GM18519 (cell line): ENCODE data around the gene GATAD1.
A peak's percentile ranks its signal among the peaks of the same experiment; 100 is the strongest.
"Not testable (repeated sequence)": the region's sequence is repeated elsewhere in the genome, so short reads cannot be mapped to it uniquely, and the experiment has no call there.

Experiments
- ATAC-seq: cut with Tn5 transposase; IDR thresholded peaks from one replicate; pipeline ENCODE4 v1.9.1; 2021; ENCODE audit warnings: mild to moderate bottlenecking, moderate library complexity; ENCODE audit not compliant: unreplicated experiment, low FRiP score

The GATAD1 gene

DNA sequence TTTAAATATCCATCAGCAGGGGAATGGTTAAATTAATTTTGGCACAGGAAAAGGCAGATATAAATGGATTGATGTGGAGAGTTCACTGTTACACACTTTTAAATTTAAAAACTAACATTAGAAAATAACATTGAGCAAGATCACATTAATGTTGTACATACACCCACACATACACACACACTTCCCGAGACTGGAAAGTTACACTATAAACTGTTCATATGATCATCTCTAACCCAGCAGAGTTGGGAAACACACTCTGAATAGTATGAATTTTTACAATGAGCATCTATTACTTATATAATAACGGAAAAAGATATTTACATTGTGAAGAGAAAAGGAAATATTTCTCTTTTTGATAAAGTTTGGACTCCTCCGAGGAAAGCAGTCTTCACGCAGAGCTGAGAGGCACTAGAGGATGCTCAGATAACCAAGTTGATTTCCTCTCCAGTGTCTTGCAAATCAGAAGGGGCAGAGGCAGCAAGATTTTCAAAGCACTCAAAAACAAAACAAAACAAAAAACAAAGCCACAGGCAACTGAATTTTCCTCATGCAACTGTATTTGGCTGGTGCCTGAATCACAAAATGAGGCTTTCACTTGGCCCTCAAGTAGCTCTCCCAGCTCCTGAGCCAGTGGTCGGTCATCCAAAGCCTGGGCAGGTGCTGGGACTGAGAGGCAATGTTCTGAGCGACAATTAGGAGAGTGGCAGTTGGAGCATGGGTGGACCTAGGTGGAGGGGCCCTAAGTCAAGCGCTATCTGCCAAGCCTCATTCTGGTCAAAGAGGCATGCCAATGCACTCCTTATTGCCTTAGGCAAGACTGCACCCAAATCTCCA is 10.5 kb upstream of the GATAD1 start:
- ATAC-seq, result no peak

DNA sequence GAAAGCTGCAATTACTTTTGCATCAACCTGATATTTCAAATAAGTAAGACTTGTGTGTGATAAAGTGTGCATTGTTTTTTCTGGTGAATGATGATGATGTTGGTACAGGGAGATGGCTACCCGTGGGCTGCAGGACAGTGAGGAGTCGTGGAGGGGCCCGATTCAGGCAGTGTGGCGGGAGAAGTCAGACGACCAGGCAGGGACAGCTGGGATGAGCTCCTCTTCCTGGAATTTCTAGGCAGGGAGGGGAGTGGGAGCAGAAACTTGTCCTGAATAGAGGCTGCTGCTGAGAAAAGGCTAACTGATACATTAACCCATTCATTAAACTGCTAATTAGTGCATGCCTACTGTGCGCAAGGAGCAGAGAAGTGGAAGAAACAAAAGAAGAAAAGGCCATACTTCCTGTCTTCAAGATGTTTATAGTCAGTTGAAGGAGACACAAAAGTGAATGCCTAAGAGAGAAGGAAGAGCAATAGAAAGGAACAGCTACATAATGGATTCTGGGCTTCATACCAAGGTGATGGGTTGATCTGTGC is 9.3 kb upstream of the GATAD1 start:
- ATAC-seq, result no peak

DNA sequence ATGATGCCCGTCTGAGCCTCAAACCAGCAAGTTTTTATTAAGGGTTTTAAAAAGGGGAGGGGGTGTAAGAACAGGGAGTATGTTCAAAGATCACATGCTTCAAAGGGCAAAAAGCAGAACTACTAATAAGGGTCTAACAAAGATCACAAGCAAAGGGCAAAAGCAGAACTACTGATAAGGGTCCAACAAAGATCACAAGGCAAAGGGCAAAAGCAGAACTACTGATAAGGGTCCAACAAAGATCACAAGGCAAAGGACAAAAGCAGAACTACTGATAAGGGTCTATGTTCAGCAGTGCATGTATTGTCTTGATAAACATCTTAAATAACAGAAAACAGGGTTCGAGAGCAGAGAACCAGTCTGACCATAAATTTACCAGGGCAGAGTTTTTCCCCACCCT is 4.6 kb upstream of the GATAD1 start:
- ATAC-seq, result not testable (repeated sequence)

- ATAC-seq, result no peak
Measured at GRCh38 chr7:92446869-92447344, 375 bp upstream of the GATAD1 start.

GRCh38 chr7:92448205-92448747 is 994 bp downstream of the GATAD1 start:
- peak; percentile 22 for ATAC-seq

DNA sequence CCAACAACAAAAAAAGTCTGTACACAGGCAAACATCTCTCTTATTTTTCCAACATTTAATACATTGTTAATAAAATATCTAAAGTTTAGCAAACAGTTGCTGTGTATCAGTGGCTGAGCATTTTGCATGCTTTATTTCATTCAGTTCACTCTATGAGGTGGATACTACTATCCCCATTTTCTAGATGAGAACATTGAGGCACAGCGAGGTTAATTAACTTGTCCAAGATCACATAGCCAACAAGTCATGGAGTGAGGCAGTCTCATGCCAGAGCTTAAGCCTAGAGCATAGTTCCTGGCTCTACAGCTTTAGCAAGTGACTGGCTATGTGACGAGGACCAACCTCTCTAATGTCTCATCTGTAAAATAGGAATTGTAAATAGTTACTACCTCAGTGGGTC is 4.4 kb downstream of the GATAD1 start:
- ATAC-seq, result no peak

GRCh38 chr7:92456236-92456635 is 9.0 kb downstream of the GATAD1 start:
- no peak for ATAC-seq

GRCh38 chr7:92460109-92460508 is 12.8 kb downstream of the GATAD1 start:
- ATAC-seq, result no peak

- ATAC-seq, result no peak
Measured at GRCh38 chr7:92460510-92460909, 13.2 kb downstream of the GATAD1 start.

DNA sequence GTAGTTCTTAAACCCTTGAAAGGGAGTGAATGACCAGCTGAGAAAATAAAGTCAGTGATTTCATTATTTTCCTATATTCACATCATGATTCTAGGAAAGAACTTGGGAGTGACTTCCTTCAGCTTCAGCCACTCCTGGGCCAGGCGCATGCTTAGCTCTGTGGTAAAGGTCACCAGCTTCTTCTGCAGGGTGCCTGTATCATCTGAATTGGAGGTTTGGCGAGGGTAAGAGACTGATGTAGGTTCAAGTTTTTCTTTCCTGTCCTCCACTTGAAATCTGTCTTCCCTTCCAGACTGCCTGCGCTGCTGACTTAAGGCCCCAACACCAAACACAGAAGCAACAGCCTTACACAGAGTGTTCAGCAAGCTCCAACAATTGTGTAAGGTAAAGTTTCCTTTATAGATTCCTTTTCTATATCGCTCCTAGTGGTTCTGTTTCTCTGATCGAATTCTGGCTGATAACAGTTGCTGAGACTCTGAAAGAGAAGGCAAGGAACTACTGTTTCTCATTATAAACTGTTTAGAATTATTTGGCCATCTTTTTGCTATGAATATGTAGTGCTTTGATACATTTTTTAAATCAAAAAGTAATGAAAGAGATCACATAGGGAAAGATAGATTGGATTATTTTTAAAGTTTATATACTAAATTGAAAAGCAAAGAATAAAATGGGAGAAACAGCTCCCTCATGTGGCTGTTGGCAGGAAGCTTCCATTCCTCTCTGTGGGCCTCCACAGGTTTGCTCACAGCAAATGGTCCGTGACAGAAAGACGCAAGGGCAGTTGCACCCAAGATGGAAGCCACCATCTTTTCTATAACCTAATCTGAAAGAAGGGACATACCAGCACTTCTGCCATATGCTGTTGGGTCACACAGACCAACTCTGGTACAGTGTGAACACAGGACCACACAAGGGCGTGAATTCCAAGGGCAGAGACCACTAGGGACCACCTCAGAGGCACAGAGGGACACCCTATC is 14.0 kb downstream of the GATAD1 start:
- ATAC-seq, result peak; percentile 84

- no peak for ATAC-seq
Measured at GRCh38 chr7:92462560-92462959, 15.3 kb downstream of the GATAD1 start.

DNA sequence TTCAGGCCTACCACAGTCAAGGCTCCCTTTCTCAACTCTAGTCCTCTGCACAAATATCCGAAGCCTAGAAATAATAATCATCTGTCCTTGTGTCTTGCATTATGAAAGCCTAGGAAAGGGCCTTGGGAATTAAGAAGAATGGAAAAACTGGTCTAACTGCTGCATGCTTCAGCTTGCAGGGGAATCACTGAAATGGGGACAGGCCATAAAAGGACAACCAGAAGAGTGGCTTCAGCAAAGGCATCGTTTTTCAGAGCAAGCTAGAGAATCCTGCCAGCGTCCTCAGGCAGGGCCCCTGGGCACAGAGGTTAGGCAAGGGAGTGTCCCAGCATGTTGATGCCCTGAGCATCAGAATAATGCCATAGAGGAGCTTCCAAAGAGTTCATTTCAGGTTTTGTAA is 17.2 kb downstream of the GATAD1 start:
- ATAC-seq, result no peak

- ATAC-seq, result no peak
Measured at GRCh38 chr7:92466682-92467081, 19.4 kb downstream of the GATAD1 start.

DNA sequence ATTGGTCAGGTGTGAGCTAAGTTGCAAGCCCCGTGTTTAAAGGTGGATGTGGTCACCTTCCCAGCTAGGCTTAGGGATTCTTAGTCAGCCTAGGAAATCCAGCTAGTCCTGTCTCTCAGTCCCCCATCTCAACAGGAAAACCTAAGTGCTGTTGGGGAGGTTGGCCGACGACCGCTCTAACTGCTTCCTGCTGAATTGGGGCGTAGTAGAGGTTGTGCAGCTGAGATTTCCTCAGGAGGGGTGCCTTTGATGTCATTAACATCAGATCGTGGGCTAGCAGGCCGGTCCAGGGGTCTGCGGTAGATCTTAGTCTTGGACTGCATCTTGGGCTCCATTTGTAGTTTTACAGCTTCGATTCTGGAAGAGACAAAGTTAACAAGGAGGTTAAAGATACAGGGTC is 21.3 kb downstream of the GATAD1 start:
- ATAC-seq, result not testable (repeated sequence)

GRCh38 chr7:92473989-92474388 is 26.7 kb downstream of the GATAD1 start:
- not testable (repeated sequence) for ATAC-seq

- ATAC-seq, result not testable (repeated sequence)
Measured at GRCh38 chr7:92475261-92475770, 28.0 kb downstream of the GATAD1 start.

DNA sequence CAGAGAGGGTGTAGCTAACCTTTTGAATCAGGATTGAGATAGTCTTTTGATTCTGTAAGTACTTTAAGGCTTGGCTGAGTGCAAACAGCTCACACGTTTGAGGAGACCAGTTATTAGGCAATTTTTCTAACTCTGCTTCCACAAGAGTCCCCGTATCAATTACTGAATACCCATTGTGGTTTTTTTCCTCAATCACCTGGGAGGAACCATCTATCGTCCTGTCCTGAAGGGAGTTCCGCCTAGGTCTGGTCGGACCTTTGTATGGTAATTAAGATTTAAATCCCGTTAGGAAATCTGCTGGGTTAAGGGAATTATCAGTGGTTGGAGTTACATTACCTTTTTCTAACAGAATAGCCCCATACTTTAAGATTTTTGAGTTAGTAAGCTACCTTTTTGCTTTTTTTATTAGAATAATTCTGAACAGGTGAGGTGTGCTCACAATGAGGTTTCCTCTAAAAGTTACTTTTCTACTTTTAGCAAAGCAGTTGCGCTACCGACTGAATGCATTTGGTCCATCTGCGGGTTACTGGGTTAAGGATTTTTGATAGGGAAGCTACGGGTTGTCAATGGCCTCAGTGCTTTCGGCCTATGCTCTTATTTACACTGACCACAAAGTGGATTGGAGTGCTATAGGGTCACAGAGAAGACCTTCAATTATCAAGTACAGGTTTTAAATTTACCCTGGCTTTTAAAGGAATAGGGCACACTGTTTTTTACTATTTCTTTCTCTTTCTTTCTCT is 28.7 kb downstream of the GATAD1 start:
- not testable (repeated sequence) for ATAC-seq

DNA sequence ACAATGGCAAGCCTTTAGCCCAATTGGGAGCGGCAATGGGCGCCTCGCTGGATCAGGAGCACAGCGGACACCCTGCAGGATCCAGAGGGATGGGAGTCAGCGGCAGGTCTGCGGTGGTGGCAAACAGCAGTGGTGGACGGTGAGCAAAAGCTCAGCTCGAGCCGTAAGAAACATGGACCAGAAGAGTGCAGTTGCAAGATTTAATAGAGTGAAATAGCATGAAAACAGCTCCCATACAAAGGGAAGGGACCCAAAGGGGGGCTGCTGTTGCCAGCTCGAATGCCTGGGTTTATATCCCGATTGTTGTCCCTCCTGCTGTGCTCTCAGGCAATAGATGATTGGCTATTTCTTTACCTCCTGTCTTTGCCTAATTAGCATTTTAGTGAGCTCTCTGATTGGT is 30.4 kb downstream of the GATAD1 start, which contains the start of gene ERVW-1:
Gene ERVW-1 (minus strand): TSS at position 266 of the 400 bp plus-strand sequence. CDS start 7,565 bp downstream, outside the sequence.
- ATAC-seq, result not testable (repeated sequence)

DNA sequence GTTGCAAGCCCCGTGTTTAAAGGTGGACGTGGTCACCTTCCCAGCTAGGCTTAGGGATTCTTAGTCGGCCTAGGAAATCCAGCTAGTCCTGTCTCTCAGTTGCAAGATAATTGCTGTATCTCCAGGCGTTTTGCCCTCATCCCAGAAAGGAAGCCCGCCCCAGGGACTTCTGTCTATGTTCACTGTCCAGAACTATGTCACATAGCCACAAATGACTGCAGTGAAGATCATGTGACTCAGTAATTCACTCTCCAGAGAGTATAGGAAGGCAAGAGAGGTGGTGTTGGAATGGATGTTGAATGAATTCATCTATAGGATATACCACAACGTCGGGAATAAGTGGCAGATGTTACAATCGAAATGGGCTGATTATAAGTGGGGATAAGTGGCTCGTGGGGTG is 30.8 kb downstream of the GATAD1 start:
- ATAC-seq, result no peak

DNA sequence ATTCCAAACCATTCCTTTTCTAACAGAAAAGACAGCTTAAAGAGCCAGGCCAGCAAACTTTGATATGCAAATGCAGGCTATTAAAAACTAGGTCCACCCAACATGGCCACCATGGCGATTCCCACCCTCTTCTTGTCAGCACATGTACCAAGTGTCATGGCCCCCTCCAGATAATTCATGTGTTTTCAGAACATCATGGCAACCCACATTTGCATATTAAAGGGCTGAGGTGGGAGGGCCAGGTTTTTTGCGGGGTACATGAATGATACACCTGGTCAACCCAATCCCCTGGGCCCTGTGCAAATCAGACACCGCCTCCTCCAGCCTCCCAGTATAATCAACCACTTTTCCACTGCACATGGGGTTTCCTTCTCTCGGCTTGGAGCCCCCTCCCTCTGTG is 31.4 kb downstream of the GATAD1 start:
- no peak for ATAC-seq
